Stimulated activated CD8-positive, alpha-beta memory T cell treated with anti-CD3 and anti-CD28 coated beads, Interleukin-12 subunit alpha, Interleukin-12 subunit beta, amount 100 ng/mL, for 4 hours (primary cell): ENCODE results near the gene CLINT1.
A peak's percentile ranks its signal among the peaks of the same experiment; 100 is the strongest.

Source experiments
- DNase-seq: peaks from one replicate; pipeline ENCODE4 v3.0.0-alpha.2; 2020; ENCODE audit warnings: low read depth

The CLINT1 gene

DNA sequence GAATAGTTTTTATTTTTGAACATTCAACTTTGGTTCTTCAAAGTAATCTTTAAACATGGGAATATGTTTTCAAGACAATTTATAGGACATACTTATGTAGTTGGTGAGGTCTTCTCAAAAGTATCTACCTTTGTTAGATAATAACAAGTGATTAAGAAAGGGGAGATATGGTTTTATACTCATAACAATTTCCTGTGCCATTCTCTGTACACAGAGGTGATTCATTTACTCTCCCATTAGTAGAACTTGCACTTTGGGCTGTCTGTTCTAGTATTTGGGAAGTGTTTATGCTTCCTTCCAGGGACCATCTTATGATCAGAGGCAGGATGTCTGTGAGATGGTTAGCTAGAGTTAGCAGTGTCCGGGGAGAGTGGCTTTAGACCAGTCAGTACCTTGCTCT, 100.2 kb downstream of the CLINT1 start:
- DNase-seq: no peak

DNA sequence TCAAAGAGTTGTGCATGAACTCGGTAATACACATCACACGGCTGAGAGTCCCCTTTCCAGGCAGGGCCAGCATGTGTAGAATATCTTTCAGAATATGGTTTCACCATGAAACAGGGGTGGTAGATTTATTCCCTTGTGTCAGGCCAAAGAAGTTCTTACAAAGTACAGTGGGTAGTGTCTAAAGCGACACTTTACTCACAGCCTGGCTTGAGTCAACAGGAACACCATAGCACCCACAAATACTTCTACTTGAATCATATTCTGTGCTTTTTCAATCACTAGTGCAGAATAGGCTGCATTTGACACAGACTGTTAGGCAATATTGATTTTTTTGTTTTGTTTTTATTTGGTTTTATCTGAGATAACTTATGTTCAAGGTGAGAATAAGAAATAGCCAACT, 102.8 kb downstream of the CLINT1 start:
- no peak for DNase-seq

GRCh38 chr5:157750320-157750719, 108.6 kb downstream of the CLINT1 start:
- DNase-seq: no peak

GRCh38 chr5:157749462-157749799, 109.5 kb downstream of the CLINT1 start:
- DNase-seq: no peak

DNA sequence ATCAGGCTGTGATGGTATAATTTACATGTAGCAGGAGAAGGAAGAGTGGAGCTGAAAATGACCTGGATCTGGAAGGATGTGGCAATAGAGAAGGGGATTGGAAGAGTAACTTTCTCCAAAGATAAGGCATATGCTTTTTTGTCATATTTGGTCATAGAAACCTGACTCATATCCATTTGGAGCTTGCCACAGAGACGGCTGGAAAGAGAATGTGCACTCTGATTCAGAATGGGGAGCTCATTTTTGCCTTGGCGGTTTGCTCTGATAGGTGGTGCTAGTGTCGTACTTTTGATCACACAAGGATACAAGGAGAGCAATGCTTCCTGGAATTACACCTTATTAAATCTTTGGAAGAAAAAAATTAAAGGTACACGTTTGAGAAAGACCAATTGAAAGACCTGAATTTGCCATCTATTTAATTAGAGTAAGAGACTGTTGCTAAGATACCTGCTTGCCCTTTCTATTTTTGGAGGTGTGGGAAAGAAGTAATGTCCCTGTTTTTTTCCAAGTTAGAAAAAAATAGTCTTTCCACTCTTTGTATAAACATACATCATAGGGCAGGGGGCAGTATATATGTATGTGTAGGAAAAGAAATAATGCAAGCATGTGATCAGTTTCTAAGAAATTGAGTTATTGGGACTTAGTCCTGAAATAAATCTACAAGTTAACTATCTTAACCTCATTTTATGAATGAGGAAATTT, 110.0 kb downstream of the CLINT1 start:
- no peak for DNase-seq

DNA sequence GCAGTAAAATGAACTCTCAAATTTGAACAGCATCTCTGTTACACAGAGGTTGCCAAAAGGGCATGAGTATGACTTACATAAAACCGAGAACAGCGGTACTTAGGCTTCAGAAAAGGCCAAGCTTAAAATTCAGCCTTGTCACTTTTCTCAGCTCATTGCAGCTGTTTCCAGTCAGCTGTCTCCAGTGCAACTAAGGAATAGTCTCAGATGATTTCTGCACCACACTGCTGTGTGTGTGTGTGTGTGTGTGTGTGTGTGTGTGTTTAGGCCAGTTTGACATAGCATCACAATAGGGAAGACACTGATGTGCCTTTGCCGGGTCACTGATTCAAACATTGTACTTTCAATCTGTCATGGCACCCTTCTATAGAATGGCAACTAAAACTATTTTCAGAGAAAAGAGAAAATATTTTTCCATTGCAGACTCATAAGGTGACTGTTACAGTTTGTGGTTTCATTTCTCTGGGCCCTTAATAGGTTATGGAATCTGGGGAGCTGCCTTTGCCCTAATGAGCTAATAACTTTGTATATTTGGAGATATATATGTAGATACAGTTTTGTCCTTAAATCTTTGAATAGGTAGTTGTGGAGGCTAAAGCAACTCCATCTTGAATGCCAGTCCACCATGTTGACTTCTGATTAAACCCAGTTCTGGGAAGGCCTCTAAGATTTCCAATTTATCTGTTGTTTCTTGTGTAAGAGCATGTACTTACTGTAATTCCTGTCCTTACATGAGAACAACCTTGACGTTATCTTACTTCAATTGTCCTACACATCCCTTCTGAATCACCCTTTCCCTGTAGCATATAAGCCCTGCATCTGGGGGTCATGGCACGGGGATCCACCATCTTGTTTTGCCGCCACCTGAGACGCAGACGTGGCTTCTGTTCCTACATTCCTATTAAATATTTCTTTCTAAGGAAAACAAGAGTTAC, 110.9 kb downstream of the CLINT1 start:
- DNase-seq: no peak

DNA sequence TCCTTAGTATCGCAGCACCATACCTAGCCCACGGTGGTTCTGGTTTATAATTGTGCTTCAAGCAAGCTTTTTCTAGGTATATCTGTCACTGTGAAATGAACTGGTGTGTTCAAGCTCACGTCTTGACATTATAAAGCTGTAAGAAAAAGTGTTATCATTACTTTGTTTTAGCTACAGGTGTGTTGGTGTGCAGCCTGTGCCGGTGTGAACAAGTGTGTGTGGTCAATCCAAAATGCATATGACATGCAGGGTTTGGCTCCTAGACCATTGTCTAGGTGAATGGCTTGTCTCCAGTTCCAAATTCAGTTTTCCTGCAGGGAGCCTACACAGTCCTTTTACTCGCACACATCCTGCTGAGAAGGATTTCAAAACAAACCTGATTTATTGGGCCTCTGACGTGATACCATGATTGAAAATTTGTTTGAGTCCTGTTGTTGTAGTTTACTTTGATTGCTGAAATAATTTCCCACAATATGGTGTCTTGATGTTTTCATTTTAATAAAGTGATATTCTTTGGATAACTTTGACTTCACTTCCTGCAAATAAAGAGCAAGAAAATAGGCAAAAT, 111.7 kb downstream of the CLINT1 start:
- DNase-seq: no peak

GRCh38 chr5:157745041-157745456, 113.9 kb downstream of the CLINT1 start:
- no peak for DNase-seq

DNA sequence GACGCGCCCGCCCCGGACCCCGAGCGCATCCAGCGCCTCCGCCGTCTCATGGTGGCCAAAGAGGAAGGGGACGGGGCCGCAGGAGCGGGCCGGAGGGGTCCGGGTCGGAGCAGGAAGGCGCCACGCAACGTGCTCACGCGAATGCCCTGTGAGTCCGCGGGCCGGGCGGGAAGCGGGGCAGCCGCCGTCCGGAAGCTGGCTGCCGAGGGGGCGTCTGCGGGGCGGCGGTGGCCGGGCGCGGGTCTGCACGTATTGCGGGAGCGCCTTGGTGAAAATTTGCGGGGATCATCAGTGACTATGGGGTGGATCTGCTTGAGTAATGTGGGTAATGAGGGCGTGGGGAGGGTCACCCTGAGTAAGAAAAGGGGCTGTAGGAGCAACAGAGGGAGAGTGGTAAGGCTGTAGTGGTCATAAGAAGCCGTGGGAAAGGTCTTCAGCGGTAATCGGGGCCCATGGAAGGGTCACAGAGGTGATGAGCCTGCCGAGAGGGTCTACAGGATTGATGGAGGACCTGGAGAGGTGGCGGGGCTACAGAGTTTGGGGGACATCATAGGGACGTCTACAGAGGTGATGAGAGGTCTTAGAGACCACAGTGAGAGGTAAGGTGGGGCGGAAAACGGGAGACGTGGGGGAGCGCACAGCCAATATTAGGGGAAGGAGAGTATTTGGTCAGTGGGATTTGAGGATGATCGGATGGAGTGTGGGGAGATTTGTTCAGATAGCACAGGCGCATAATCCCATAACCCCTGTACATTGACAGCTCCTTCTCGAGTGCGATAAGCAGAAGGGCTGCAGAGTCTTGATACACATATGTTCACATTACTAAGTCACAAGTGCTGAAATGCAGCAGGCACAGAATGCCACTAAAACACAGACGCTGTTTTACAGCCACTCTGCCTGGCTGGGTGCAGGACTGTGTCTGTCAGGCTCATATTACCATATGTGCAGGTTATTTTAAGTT, 114.6 kb downstream of the CLINT1 start:
- DNase-seq: no peak

DNA sequence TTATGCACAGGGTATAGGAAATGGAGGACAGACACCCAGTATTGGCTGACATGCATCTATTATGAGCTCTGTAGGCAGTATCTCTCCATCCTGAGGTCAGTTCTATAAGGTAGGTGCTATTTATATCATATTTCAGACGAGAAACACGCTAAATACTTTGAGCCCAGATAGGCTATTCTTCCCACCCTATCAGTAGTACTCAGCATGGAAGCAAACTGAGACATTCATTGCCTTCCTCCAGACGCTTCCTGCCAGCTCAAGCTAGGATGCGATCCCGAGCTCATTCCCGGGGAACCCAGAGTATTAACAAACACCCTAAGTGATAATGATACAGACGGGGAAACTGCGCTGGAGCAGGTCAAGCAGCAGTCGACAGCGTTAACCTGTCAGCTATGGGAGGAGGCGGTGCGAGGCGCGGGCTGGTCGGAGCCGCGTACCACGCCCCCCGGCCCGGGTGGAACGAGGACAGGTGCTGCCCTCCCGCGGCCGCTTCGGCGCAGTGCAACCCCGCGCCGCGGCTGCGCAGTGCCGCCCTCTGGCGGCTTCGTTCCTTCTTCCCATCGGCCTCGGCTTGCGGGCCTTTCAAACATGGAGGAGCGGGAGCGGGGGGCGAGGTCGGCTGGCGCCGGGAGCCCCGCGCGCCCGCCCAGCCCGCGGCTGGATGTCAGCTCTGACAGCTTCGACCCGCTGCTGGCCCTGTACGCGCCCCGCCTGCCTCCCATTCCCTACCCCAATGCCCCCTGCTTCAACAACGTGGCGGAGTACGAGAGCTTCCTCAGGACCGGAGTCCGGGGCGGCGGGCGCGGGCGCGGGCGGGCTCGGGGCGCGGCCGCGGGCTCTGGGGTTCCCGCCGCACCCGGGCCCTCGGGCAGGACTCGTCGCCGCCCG, 115.5 kb downstream of the CLINT1 start, which contains the start of gene LSM11:
Gene LSM11, plus strand, starts transcription at position 550 of the 888 bp plus-strand sequence. Its CDS starts 39 bp downstream, at position 589.
- DNase-seq: peak; percentile 88

GRCh38 chr5:157741131-157741530, 117.8 kb downstream of the CLINT1 start:
- DNase-seq: no peak

DNA sequence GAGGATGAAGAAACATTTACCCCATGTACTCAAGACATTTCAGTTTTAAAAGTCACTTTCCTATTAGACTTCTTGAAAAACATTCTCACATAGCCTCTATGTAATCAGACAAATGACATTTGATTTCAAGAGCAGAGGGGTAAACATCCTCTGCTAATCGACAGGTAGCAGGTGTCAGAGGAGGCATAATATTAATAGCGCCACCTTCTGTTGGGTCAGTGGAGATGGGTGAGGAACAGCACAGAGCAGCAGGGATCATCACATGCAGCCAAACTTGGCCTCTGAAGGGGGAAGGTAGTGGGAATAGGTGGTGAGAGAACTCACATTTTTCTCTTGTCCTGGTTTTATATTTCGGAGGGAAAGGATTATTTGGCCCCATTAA, 118.7 kb downstream of the CLINT1 start:
- DNase-seq: no peak

DNA sequence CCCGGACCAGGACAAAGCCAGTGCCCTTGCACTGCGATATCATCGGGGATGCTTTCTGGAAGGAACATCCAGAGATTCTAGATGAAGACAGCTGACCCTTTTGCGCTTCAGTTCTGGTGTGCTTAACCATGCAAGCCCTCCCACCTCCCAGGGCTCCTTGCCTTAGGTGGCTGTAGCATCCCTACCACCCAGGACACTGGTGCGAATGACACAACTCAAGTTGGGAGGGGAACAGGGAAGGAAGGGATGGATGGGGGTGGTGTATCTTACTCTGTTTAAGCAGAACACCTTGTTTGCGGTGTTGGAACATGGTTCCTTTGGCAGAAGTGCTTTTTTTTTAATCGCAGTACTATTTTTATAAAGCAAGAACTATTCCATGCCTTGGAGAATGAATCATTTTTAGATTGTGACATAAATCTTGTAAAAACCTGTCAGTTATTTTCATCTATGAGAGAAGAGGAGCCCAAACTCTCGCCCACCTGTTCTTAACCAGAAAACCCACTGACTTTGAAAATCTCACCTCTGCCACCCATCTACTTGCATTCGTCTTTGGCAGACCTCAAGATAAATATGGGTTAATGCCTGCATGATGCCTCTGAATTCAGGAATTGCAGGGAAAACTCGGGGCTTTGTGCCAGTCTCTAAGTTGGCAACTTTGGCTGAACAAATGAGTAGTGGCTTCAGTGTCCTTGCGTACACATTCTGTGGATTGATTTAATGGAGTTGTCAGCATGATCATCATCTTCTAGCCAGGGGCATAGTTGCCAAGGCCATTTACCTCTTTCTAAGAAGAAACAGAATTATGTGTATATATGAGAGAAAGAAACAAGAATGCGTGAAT, 119.3 kb downstream of the CLINT1 start:
- DNase-seq: no peak

GRCh38 chr5:157735991-157736390, 123.0 kb downstream of the CLINT1 start:
- no peak for DNase-seq
